CD4-positive, alpha-beta T cell treated with Interleukin-4 for 4 hours (primary cell): ENCODE results near the gene ZNF469.

Experiments used
- DNase-seq: peaks from one replicate; pipeline ENCODE4 v3.0.0-alpha.2; 2020

The ZNF469 gene

GRCh38 chr16:88430524-88431446, 48.0 kb downstream of the ZNF469 start:
- no peak for DNase-seq

- no peak for DNase-seq
Observed at GRCh38 chr16:88431651-88432050, 48.9 kb downstream of the ZNF469 start.

GRCh38 chr16:88432174-88432573, 49.4 kb downstream of the ZNF469 start:
- no peak for DNase-seq
